GM21737 (cell line): ENCODE measurements around the gene KIAA0930.

Experiments used
- ATAC-seq: cut with Tn5 transposase; IDR thresholded peaks from one replicate; pipeline ENCODE4 v1.9.1; 2021; ENCODE audit warnings: mild to moderate bottlenecking, moderate library complexity; ENCODE audit not compliant: unreplicated experiment

KIAA0930 gene

GRCh38 chr22:45238957-45239680 lies 1.6 kb downstream of the KIAA0930 start:
- no peak for ATAC-seq

DNA sequence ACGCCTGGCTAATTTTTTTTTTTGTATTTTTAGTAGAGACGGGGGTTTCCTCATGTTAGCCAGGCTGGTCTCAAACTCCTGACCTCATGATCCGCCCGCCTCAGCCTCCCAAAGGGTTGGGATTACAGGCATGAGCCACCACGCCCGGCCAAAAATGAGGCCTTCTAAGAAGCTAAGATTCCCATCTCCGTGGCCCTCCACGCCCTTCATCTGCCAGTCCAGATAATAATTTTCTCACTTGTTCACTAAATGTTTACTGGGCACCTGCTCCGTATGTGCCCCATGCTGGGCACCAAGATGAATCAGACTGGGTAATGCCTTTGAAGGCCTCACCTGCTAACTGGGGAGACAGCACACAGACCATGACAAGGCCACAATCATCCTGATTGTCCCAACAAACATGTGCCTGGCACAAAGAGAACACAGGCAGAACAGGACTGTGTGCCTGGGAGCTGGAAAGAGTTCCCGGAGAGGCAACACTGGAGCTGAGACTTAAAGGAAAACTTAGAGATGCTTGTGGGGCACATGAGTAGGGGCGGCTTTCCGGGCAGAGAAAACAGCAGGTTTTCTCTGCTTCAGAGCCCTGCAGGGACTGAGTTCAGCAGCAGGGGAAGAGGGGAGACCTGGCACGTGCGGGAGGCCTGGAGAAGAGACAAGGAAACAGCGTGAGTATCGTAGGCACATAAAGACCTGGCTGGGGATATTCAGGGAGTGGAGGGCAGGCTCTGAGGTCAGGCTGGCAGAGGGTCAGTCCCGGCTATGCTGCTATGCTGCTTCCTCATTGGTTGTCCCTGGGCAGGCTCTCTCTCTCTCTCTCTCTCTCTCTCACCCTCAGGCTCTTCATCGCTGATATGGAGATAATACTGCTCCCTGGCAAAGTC lies 2.4 kb downstream of the KIAA0930 start:
- ATAC-seq = no peak

- ATAC-seq = no peak
These were observed 3.4 kb downstream of the KIAA0930 start for GRCh38 chr22:45237065-45237990.

- no peak for ATAC-seq
These were observed 4.8 kb downstream of the KIAA0930 start for GRCh38 chr22:45235851-45236342.

DNA sequence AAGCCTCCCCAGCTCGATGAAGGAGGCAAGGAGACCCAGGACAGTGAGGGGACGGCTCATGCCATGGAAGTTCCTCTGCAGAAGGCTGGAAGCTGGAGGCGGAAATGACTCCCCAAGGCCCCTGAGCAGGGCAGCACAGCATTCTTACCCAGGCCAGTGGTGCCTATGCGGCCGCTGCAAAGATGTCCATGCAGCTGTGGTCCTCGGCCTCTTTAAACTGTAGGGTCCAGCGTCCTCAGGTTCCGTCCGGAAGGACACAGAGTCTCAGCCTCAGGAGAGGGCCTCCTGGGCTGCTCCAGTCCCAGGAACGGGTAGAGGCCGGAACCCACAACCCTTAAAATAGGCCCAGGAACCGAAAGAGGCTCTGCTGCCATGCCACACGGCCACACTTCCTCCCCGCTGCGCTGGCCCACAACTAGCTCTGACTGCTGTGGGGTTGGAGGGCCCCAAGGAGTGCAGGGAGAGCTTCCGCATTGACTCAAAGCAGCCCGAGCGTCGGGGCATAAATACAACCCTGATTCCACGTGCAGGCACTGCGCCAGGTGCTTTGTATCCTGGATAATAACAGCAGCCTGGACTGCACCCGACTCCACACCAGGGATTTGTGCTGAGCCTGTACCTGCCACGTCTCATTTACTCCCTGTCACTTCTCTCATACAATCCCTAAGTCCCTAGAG lies 5.5 kb downstream of the KIAA0930 start:
- peak; percentile 49 for ATAC-seq

GRCh38 chr22:45233827-45234226 lies 6.9 kb downstream of the KIAA0930 start:
- ATAC-seq = no peak

- no peak for ATAC-seq
These were observed 7.3 kb downstream of the KIAA0930 start for GRCh38 chr22:45233386-45233785.

GRCh38 chr22:45231293-45231692 lies 9.4 kb downstream of the KIAA0930 start:
- no peak for ATAC-seq

- no peak for ATAC-seq
These were observed 10.5 kb downstream of the KIAA0930 start for GRCh38 chr22:45230026-45230721.

DNA sequence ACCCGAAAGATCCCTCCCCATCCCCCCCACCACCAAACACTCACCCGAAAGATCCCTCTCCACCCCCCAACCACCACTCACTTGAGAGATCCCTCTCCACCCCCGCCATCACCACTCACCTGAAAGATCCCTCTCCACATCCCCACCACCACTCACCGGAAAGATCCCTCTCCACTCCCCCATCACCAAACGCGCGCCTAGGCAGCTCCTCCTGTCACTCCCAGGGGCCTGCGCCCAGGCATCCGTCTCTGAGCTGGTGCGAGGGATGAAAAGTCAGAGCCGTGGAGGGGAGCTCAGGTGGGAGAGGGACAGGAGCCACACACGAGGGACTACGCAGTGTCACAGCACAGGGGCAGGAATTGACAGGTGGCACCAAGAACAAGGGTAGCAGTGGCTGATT lies 11.5 kb downstream of the KIAA0930 start:
- ATAC-seq = no peak

- no peak for ATAC-seq
These were observed 12.3 kb downstream of the KIAA0930 start for GRCh38 chr22:45228401-45228754.

- ATAC-seq = no peak
These were observed 12.9 kb downstream of the KIAA0930 start for GRCh38 chr22:45227645-45228400.

DNA sequence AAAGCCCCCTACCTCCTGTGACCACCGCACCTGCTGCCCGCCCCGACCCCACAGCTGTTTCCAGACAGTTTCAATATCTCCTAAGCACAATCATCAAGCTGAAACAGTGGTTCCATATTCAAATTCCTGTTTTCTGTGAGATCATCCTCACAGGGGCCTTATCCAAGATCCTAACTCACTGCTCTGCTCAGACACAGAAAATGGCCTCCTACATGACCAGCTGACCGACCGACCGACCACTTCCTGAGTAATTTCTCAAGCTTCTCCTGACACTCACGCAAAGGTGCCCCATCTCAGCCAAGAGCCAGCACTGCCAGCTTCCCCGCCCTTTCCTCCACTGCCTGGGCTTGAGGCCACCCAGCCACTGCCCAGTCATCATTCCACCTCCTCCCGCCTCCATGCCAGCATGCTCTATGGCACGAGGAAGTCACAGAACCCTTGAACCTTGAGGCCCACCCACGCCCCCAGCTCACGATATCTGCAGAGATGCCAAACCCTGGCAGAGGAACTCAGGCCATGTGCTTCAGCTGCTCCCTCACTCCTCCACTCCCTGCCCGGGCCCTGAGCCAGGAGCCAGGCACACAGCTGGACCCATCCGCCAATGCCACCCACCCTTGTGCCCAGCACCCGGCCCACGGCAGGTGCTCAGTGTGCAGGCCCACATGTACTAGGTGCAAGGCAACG lies 14.0 kb downstream of the KIAA0930 start:
- ATAC-seq = no peak

DNA sequence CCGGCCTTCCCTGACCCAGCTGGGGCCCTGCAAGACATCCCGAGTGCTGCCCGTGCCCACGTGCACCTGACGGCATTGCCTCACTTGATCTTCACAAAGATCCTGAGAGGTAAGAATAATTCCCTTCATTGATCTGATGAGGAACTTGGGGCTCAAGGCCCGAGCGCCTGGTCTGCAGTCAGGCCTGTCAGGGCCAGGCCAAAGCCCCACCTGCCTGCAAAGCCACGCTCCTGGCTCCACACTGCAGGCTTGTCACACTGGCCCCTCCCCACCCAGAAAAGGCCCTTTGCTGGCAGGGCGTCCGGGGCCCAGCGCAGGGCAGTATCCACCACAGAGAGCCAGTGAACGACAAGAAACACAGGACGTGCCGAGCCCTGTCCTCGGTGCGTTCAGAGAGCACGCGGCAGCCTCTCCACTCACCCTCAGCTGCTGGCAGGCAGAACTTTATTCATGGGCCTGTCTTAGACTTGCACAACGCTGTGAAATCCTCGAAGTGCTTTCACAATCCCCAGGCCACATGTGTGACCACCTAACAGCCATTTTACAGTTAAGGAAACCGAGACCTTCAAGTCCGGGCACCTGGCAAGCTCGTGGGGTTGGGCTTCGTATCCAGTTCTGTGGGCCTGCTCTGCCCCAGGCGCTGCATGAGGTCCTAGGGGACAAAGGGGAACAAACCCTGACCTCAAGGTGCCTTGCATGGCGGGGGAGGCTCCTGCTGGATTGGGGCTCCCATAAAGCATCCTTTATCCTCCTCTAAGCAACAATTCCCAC lies 14.8 kb downstream of the KIAA0930 start:
- no peak for ATAC-seq

- no peak for ATAC-seq
These were observed 15.5 kb downstream of the KIAA0930 start for GRCh38 chr22:45224988-45225731.

GRCh38 chr22:45224331-45224730 lies 16.4 kb downstream of the KIAA0930 start:
- no peak for ATAC-seq
